Tongue (tissue), 2 donors: ENCODE measurements around the gene KCTD1. TPM values are rescaled to one million over a fixed set of nuclear protein-coding genes. Genes with fewer than 3 reads are reported as not detected.

ENCODE experiments used
- DNase-seq: peaks from one replicate; pipeline ENCODE4 v3.0.0-alpha.2; 2015
- total RNA-seq: library from RNA; depleted of rRNA; stranded (reverse); fragments of >200 nt; gene quantifications from one replicate; pipeline ENCODE4 v1.2.3, GENCODE V29; 2014

KCTD1 gene
- total RNA-seq, 1 donor from 2014 or later = 12.3 TPM

DNA sequence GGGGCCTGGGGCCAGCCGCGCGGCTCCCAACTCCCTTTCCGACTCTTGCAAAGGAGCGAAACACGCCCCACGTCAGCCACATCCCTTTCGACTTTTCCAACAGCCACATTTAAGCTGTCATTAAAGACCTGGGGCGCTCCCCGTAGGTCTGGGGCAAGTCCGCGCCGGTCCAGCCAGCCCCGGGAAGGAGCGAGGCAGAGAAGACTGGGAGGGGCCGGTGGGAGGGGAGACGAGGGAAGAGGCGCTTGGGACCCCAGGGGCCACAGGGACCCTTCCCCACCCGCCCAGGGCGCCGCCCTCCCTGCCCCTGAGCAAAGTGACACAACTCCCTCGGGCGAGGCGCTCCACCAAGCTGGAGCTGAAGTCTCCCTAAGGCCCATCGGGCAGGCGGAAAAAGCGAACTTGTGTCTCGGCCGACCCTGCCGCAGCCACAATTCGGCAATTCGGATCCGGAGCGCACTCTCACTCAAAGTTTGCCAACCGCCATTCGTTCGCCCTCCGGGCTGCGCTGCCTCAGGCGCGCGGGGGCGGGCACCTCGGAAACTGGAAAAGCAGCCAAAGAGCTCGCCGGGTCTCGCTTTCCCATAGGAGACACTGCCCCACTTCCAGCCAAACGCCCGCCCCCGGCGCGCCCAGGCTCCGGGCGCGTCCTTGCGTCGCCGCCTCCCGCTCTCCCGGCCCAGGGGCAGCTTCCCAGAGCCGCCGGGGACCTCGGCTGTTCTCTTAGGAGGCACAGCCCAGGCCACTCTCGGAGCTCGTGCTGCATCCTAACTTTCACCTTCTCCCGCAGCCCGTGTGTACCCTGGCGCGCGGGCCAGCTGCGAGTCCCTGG, 1.1 kb upstream of the KCTD1 start:
- DNase-seq = peak; percentile 63

DNA sequence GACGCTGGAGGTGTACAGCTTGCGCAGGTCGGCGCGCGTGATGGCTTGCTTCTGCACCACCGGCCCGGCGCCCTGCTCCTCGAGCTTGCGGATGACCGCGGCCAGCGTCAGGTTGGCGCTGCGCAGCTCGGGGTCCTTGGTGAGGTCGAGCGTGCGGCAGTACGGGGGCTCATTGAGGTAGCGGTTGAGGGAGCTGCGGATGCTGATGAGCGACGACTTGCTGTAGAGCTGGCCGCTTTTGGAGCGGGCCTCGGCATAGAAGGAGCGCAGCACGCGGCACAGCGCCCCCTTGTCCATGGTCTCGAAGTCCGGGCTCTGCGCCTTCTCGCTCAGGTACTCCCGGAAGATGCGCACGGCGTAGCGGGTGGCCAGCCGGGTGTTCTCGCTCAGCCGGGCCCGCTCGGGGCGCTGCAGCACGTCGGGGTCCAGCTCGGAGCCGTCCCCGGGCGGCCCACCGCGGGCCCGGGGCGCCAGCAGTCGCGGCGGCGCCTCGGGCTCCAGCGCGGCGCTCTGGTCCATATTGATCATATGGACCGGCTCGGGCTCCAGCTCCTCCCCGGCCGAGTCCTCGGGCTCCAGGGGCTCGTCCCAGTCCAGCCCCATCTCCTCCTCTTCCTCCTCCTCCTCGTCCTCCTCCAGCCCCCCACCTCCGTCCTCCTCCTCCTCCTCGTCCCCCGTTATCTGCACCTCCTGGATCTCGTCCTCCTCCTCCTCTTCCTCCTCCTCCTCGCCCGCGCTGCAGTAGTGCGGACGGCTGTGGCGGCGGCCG, 523 bp downstream of the KCTD1 start:
- peak; percentile 92 for DNase-seq

DNA sequence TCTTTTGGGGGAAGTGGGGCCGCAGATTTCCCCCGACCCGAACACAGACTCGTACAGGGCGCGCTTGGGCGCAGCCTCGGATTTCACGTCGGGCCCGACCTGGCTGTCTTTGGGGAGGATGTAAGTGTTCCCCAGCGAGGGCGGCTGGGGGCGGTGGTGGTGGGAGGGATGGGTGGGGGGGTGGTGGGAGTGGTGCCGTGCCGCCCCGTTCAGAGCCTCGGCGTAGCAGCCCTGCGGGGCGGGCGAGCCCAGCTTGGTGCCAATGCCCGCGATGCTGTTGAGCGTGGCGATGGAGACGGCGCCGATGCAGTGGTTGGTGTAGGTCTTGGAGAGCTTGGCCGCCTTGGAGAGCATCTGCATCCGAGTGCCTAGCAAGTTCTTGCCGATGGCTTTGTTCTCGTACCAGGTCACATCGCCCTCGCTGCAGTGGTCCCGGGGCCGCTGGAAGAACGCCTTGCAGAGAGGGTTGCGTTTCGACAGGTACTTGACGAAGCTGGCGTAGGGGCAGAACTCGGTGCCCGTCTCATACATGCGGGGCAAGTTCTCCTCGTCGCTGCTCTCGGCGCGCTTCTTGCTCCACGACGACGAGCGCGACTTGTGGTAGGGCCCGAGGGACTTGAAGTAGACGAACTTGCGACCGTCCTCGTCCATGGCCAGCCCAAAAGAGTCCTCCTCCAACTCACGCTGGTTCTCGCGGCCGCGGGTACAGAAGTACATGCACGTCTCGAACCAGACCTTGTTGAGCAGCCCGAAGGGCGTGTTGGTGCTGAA, 1.3 kb downstream of the KCTD1 start:
- DNase-seq = peak; percentile 24

DNA sequence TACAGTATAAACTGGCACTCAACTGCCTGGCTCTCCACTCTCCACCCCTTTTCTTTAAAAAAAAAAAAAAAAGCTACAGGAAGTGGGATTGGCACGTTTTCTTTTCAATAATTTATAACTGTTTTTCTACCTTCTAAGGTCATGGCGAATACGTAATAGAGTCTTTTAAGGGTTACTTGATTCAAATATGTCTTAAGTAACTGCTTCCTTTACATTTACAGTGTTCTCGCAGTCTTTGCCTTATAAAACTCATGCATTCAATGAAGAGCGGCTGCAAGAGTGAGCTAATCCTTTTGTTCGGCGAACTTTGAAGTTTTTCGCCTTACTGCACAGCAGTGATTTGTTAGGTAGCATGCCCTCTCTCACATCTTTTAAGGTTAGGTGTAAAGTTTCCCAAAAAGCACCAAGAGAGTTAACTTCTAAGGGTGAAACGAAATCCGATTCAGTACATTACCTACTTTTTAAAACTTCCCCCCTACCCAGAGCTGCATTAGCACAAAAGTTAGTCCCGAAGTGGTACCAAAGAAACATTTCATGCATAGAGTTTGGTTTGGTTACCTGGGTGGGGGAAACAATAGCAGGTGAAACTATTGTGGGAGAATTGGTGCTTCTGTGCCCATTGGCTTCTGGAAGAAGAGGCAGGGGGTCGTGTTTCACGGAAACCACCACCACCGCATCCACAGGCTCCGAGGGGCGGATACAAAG, 2.0 kb downstream of the KCTD1 start:
- peak; percentile 32 for DNase-seq

DNA sequence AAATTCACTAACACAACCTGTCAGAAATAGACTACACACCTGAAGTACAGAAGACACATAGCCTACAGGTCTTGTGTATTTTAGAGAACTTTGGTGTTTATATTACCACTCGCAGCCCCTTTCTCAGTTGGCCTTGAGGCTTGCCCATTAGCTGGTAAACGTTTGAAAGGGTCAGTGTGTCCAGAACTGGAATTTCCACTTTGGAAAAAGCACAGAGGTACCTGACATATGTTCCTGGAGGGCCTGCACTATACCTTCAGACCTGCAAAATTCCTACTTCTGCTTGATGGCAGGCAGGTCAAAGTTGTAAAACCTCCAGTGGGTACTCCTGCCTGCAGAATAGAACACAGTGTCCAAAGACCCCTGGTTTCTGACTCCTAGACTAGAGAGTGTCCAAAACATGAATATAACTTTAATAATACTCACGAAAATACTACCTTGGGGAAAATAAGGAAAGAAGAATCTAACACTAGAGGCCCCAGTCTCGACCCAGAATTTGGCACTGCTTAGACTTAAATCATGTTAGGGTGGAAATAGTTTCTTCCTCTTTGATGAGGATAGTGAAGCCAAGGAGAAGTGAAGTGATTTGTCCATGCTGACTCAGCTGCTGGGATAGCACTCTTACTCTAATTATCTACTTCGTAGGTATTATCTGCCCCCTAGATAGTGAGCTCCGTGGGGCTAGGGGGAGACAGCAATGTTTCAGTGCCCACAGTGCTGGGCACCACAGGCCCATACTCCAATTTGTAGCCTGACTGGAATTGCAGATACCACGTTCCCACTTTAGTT, 2.8 kb downstream of the KCTD1 start:
- DNase-seq = no peak

DNA sequence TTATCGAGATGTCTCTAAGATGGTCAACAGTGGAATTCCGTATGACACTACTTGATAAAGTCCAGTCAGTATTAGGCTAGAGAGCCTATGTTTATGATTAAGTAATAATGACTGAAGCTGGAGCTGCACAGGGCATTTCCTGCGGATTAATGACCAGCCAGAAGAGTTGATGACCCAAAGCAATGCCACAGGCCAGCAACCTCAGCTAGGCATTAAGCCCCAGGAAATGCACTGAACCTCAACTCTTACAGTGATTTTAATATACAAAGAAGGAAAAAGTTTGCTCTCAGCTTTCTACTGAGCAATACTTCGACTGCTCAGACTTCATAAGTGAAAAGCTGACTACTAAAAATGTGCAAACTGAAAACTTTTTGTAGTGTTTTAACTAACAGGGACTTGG, 3.9 kb downstream of the KCTD1 start:
- DNase-seq = no peak

DNA sequence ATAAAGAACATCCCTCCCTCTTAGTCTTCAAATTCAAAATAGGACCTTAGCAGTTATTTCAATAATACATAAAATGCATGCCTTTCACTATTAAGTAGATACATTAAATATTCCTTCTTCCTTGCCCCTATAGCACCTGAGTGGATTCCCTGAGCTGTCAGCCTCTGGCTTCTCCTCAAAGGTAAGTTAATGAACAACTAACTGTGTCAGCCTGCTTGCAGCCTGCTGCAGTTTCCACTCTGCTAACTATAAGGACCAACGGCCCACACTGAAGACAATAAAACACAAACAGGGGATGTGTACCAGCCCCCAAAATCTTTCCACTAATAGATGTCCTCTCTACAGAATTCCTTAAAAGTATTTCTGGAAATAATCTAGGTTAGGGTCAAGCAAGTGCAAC, 5.0 kb downstream of the KCTD1 start:
- no peak for DNase-seq

DNA sequence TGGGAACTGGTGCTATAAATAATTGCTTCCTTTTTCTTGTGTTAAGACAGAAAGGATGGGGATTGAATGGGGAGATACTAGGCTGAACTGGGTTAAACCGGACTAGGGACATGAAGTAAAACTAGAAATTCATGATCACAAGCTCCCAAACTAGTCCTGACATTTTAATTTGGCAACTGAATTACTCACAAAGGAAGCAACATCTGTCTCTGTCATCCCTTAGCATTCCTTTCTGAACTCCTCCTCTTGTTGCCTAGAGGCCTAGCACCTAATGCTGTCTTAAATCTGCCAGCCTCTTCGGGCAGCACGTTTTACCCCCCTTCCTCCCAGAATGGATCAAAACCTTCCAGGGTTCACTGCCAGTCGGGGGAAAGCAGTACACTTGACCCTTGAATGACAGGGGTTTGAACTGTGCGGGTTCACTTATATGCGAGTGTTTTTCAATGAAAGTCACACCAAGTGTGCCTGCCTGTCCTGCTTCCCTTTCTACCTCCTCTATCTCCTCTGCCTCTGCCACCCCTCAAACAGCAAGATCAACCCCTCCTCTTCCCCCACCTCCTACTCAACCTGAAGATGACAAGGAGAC, 8.2 kb downstream of the KCTD1 start:
- DNase-seq = peak; percentile 9

DNA sequence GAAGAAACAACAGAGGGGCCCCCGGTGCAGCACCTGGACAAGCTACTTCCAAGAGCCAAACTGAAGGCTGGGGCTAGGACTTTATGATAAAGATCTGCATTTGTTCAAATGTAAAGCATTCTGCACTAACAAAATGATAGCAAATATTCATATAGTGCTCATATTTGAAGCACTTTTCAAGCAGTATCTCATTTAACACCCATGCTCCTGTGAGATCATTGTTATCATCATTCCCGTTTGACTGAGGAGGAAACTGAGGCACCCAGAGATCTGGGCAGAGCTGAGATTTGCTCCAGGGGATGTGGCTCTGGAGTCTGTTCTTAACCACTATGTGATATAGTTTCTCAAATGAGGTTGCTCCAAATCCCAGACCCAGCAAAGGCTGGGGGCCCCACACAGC, 9.8 kb downstream of the KCTD1 start:
- DNase-seq = no peak

DNA sequence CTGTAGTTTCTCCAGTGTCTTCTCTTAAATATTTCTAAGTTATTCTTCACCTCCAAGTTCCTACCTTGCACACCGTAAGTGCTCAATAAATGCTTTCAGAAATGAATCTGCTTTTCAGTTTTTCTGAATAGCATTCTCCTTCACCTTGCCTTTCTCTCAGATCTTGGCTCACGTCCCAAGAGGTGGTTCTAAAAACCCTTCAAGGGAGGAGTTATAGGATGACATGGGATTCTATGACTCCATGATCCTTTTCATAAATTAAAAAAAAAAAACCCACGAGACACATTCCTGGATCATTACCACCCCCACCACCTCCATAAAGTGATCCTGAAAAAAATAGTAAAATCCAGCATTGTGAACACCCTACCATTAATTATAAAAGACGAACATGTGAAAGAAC, 11.7 kb downstream of the KCTD1 start:
- DNase-seq = no peak

DNA sequence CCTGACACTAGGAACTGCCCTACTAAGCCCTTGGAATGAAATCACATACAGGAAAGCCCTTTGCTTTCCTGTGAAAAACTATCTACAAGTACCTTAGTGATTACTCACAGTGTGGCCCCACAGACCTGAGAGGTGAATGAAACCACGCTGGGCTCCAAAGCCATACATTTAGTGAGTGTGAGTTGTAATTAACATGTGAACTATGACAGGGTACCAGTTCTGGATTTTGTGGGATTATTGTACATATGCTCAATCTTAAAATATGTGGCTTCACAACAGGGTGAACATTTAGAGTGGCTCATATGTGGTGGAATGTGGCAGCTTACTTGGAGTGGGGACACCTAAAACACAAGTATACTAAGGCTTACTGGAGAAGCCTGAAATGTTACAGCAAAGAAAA, 12.3 kb downstream of the KCTD1 start:
- no peak for DNase-seq

DNA sequence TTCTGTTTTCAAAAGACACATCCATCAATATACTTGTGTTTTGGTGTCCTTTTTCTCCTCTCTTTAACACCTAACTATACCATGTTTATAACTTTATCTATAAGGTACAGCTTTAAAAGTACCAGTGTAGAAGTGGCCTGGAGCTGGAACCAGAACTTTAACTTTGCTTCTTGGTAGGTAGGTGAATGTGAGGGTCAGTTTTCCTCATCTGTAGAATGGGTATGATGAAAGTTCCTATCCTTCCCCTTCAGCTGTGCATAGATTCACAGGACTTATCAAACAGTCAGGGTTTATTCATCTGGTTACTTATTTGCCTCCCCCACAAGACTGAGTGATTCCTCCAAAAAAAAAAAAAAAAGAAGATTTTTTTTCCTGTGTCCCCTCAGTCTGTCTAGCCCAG, 12.7 kb downstream of the KCTD1 start:
- no peak for DNase-seq

DNA sequence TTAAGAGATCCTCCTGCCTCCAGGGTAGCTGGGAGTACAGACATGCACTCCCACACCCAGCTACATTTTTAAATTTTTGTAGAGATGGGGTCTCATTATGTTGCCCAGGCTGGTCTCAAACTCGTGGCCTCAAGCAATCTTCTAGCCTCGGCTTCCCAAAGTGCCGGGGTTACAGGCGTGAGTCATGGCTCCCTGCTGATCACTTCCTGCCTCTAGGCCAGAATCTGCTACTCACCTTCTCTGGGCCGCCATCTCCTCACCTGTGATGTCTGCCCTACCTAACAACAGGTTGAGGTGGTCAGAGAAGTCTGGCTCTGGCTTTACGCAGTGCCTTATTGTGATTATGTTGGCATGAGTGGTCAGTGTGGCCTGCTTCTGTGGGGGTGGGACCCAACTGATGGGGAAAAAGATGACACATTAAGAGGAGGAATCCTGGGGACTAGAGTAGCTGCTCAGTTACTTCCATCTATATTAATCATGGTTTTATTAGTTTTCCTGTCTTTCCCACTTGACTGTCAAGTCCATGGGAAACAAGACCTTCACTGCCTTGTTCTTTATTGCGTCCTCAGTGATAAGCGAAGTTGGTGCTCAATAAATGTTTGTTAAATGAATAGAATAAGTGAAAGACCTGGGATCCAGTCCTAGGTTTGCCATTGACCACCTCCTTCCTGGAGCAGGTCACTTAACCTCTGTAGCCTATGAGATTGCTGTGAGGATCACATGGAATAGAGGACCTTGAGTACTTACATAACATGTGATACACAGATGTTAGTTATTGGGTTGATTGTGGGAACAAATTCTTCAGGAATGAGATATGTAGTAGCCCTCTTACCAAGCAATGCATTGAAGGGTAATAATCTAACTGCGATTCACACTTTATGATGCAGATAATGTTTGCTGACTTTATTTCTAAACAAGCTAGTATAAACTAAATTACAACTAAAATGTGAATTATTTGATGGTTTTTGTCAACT, 15.7 kb downstream of the KCTD1 start:
- DNase-seq = no peak

DNA sequence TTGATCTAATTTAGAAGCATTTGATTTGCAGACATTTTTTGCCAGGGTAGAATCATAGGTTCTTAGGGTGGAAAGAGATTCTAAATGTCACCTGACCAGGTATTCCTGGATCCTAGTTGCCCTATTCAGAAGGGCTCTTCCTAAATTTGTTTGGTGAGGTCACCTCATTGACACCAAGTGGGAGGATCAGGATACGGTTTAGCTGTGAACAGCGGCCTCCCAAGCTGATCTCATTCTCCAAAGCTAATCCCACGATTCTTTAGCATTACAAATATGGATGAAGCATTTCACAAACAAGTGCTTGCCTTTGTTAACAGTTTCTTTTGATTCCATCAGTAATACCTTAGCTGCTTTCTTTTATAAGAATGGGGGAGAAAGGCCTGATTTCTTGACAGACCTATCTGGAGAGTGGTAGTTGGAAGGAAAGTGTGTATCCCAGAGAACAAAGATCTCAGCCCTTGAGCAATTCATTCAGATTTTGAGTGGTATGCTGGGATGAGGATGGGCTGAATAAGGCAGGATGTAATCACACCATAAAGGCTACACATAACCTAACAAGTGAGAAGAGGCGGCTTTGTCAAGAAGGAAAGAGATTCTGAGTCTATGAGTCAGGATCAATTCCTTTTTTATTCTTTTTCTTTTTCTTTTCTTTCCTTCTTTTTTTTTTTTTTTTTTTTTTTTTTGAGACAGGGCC, 16.6 kb downstream of the KCTD1 start:
- no peak for DNase-seq

DNA sequence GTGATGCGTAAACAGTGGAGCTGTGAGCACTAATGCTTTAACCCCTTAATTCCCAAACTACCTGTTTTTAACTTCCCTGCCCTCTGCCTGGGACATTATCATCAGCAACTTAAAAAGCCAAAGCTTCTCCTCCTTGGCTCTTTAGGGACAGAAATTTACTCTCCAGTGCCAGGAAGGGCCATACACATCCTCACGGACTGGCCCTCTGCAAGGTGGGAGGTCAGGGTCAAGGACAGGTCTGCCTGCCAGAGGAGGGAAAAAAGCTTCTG, 21.5 kb downstream of the KCTD1 start:
- DNase-seq = no peak

DNA sequence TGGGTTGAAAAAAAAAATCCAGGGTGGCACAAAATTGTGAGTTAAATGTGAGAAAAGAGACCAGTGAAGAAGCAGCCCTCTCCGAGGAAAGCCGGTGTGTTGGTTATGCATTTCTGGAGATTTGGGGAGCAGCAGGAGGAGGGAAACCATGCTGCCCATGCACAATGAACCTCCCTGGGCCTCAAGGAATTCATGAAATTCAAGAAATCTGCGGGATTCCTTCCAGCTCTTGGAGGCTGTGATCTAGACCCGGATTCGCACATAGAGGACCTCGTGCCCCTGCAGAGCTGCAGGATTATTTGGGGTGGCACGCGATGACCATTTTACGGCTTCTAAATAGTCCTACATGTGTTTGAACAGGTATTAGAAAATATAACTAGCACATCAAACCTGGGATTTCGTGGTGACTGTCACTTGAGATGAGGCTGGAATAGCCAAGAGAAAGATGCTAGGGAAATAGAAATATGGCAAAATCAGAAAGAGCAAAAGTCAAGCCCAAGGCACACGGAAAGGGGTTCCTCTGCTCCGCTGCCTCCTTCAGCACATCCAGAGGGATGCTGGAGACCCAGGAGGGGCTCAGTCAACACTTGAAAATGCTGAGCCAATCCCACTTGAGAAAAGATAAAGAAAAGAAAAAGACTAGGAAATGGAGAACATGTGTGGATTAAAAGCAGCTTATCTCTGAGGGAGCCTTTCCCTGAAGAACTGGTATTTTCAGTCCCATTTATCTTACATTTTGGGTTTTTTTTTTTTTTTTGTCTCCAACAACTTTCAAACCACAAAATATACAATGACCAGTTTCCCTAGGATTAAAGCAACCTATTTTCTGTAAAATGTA, 22.0 kb downstream of the KCTD1 start:
- no peak for DNase-seq

DNA sequence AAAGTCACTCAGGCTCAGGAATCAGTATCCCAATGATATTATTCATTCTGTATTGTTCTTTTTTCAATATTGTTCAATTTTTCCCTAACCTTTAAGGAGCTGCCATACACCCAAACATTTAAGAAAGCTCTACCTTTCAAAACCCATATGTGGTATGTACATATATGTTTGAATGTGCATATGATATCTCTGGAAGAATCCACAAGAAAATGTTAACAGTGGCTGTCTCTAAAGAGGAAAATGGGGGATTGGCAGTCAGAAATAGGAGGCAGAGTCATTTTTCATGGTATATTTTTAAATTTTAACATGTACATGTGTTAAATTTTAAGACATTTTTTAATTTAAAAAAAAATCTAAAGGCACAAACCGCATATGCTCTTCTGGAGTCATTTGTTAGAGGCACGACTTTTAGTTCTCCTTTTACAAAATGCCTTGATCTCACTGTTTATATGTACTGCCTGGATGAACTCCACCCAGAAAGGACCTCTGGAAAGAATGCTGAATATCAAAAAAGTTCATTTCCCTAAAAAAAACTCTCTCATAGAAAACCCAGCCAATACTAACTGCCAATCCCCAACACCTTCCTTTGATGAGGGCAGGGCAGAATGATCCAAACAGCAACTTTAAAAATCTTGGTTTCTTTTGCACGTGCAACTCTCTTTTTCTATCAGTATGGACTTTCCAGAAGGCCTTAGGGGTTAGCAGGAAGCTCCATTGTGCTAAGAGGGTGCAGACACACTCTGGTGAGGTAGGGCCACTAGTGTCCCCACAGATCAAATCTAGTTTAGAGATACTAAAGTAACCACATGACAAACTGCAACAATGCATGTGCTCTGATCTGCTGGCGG, 23.6 kb downstream of the KCTD1 start:
- no peak for DNase-seq

DNA sequence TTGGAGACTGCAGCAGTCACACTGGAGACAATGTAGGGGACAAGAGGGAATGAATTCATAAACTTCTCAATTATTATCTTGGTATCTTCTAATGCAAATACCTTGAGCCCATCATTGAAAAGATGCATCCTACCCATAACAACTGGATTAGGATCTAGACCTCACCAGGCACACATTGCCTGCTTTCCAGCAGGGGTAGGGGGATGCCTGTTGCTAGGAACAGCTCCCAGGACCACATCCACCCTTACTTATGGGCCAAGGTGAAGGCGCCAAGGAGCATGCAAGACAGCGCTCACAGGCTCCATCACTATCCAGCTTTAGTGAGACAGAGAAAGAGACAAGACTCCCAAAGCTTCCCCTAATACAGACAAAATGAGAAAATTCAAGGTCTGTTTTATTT, 24.4 kb downstream of the KCTD1 start:
- no peak for DNase-seq
